Stimulated activated CD8-positive, alpha-beta memory T cell treated with anti-CD3 and anti-CD28 coated beads, Interleukin-4, amount 100 ng/mL, for 48 hours (primary cell): ENCODE results near the gene ZNF423.

ENCODE experiments used
- DNase-seq: peaks from one replicate; pipeline ENCODE4 v3.0.0-alpha.2; 2020

The ZNF423 gene

DNA sequence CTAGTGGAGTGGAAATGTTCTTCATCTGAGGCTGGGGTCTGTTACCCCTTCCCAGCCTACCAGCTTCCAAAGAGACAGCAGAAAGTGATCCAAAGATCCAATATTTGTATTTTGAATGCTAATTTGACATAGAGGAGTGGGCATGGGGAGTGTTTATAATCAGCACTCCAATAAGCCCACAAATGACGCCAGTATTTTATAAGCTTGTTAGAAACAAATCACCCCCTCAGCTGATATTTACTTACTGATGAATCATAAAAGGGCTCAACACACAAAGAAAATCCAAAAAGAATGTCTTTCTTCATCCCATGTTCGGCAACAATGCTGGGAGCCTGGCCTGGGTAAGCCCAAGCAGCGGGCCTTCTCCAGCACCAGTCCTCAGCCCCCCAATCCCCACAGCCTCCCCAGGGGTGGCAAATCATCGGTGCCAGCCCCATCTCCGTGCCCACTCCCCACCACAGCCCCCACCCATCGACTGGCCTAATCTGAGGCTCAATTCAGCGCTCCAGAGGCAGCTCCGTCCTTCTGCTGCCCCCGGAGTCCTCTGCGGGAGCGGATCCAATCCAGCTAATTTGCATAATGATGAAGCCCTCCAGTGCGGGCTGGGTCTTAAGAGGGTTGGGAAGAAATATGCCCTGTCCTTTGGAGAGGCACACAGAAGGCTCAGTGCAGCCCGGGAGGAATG, 312.8 kb downstream of the ZNF423 start:
- no peak for DNase-seq

DNA sequence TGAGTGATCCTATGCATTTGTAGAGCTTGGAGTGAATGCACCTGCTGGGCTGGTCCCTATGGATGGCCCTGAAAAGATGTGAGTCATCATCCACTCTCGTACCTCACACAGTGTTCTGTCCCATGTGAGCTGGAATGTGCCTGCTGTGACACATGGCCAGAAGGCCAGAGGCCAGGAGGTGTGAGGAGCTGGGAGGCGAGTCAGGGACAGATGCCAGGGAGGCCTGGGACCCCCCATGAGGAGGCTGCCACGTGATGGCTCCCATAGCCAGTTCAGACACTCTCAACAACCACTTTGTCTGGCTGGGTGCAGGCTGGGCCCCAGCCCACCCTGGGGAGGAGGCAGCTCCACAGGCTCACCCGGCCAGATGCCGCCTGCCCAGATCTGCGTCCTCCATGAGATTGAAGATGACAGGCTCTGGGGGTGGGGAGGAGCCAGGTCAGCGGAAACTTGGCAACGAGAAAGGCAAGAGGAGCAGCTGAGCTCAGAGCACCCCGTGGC, 313.5 kb downstream of the ZNF423 start:
- DNase-seq: no peak

- no peak for DNase-seq
These were observed 315.1 kb downstream of the ZNF423 start for GRCh38 chr16:49540836-49541235.

- no peak for DNase-seq
These were observed 316.2 kb downstream of the ZNF423 start for GRCh38 chr16:49539758-49540157.

GRCh38 chr16:49537924-49538459, 317.9 kb downstream of the ZNF423 start:
- no peak for DNase-seq

- no peak for DNase-seq
These were observed 320.9 kb downstream of the ZNF423 start for GRCh38 chr16:49534901-49535610.

DNA sequence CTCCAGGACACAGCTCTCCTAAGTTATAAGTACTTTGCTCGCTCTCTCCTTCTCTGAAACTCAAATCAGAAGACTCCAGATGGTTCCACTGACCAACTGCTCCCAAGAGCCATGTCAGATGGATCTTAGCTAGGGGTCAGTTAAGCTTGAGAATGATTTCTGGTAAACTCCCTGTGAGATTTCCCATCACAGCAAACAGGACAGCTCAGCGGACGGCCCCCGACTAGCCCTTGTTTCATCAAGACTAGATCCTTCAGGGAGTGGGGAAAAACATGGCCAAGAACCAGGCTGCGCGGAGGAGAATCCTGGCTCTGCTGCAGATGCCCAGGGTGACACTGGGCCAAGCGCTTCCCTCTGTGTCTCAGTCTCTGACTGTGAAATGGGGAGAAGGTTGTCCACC, 322.5 kb downstream of the ZNF423 start:
- no peak for DNase-seq

DNA sequence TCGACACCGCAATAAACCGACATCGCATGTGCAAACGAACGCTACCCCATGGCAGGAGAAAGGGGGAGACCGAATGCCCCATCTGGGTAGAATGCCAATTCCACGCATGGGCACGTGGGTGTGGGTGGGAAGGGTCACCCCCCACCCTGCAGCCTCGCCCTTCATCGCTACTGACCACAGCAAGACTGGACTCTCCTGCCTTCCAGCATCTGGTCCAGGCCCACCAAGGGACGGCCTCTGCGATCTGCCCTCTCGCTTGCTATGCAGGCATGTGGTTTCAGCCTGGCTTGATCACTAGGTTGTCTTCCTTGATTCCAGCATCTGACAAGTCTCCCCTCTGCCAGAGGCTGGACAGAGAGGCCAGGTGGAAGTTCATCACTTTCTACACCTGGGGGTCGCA, 323.0 kb downstream of the ZNF423 start:
- DNase-seq: no peak

DNA sequence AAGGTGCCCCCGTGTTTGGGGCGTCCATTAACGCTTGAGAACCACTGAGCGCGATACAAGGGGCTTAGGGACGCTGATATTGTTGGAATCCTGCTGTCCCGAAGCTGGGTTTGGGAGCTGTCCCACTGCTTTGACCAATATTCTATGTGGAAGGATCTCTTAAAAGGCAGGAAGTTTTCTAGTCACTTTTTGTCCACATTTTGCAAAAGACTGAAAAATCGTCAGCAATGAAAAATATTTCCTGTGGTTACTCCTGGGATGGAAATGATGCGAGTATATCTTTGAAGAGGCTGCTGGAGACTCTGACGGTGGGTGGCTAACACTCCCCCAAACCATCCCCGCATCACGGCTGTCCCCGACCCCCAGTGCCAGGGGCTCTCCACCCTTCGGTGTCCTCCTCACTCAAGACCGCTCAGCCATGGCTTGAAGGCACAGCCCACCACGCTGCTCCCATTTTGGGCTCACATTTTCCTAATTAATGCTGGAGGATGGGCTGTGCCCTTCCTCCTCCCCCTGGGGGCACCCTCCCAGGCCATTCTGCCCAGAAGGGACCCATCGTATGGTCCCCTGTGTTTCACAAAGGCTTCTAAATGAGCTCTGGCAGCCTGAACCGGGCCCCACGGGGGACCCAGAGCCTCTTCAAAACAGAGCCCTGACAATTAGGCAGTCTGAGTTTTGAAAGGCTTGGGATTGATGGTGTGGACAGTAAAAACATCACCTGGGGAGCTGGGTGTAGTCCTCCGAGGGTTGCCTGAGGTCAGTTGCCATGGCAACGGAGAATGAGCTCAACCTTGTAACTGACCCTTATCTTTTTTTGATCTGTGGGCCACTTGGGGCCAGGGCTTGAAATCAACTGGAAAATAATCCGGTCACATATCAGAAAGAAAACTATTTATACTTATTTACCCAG, 323.7 kb downstream of the ZNF423 start:
- DNase-seq: no peak

GRCh38 chr16:49531425-49531824, 324.5 kb downstream of the ZNF423 start:
- no peak for DNase-seq

DNA sequence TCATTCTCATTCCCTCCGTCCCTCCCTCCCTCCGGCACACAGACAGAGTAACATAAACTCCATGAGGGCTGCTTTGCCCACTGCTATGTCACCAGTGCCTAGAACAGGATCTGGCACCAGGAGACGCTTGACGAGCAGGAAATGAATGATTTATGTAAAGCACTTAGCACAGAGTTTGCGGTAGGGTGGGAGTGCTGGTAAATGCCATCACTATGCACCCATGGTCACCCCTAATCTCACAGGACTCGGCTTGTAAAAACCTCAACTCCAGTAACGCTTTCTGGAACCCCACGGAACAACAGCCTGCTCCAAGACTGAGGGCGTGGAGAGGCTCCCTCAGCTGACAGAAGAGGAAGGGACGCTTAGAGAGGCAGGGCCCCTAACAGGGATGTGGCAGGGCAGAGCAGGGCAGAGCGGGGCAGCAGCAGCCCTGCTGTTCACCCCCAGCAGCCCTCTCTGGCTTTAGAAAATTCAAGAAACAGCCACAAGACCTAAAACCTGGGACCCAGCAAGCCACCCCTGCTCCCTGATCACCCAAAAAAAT, 325.4 kb downstream of the ZNF423 start:
- no peak for DNase-seq

GRCh38 chr16:49529411-49530045, 326.4 kb downstream of the ZNF423 start:
- no peak for DNase-seq

GRCh38 chr16:49528866-49529288, 327.0 kb downstream of the ZNF423 start:
- DNase-seq: no peak

- peak; percentile 33 for DNase-seq
These were observed 327.6 kb downstream of the ZNF423 start for GRCh38 chr16:49528060-49528865.

DNA sequence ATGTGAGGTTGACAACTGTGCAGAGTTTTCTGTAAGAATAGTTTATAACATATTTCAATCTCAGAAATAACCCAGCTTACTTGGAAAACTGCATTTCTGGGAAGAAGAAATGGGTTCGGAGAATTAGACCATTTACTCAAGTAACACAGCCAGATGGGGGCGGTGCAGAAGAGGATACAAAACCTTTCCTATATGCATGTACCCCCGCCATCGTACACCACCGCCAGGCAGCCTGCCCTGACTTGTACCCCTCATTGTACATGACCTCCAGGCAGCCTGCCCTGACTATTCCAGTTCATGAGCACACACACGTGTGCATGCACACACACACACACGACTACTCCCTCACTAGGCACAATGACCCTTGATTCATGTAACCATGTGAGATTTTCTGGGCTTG, 328.3 kb downstream of the ZNF423 start:
- DNase-seq: no peak

DNA sequence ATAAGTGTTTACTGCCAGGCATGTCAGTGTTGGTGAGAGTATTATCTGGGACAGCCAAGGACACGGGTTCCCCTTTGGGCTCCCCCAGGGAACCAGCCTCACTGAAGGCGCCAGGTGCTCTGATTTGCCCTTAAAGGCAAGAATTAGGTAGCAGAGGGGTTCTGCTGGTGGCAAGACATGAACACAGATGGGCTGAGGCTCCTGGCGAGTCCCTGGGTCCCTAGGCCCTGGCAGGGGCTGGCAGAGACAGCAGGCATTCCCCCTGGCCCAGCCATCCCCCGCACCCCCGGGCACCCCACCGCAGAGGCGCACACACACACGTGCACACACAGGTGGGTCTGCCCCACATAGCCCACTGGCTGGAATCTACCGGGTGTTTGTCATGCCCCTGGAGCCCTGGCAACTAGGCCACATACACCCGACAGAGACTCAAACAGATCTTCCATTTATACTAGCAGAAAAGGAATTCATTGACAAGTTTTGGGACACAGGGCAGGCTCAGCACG, 329.0 kb downstream of the ZNF423 start:
- DNase-seq: no peak

- no peak for DNase-seq
These were observed 331.0 kb downstream of the ZNF423 start for GRCh38 chr16:49524947-49525315.

GRCh38 chr16:49524216-49524946, 331.5 kb downstream of the ZNF423 start:
- DNase-seq: no peak

GRCh38 chr16:49523435-49524159, 332.3 kb downstream of the ZNF423 start:
- no peak for DNase-seq
